ENCODE results near the gene EPM2AIP1. TPM values are rescaled to one million over a fixed set of nuclear protein-coding genes. Genes with fewer than 3 reads are reported as not detected.
"Not testable (repeated sequence)": the region's sequence is repeated elsewhere in the genome, so short reads cannot be mapped to it uniquely, and the experiment has no call there.

The EPM2AIP1 gene
- 12.2 and 18.7 TPM in 2 replicates for total RNA-seq (2022)
- percentile 98 among the genes with signal in this experiment for Bru-seq, nascent RNA
- percentile 98 among the genes with signal in this experiment for BruChase-seq, experiment 1, labeled RNA remaining after a 2-hour chase
- BruChase-seq, experiment 2, labeled RNA remaining after a 6-hour chase = percentile 84 among the genes with signal in this experiment
- long read RNA-seq, full-length matches to known transcripts = 15 of 18 reads
- long read RNA-seq, partial matches to known transcripts = 2 of 18 reads
- long read RNA-seq, other reads (novel, unspliced or antisense) = 1 of 18 reads

DNA sequence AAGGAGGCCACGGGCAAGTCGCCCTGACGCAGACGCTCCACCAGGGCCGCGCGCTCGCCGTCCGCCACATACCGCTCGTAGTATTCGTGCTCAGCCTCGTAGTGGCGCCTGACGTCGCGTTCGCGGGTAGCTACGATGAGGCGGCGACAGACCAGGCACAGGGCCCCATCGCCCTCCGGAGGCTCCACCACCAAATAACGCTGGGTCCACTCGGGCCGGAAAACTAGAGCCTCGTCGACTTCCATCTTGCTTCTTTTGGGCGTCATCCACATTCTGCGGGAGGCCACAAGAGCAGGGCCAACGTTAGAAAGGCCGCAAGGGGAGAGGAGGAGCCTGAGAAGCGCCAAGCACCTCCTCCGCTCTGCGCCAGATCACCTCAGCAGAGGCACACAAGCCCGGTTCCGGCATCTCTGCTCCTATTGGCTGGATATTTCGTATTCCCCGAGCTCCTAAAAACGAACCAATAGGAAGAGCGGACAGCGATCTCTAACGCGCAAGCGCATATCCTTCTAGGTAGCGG lies at the start of gene EPM2AIP1:
EPM2AIP1 (minus strand) TSS at position 326 of the 520 bp plus-strand sequence; CDS start at position 272, 54 bp downstream.
- no peaks in the 10 kb centered on the region; the same call in 1 of the 2 replicates for H3K36me3 ChIP-seq (ENCODE audit: control insufficient read depth, insufficient read depth, low read length)
- DNase-seq = no peak
- POLR2A ChIA-PET = interaction anchor here (0.6 to 1.8 kb wide), 15 partner anchors 13 to 1172 kb away, joined by 3 to 20 read pairs (median 4); partner anchors contain the start of gene TRANK1

DNA sequence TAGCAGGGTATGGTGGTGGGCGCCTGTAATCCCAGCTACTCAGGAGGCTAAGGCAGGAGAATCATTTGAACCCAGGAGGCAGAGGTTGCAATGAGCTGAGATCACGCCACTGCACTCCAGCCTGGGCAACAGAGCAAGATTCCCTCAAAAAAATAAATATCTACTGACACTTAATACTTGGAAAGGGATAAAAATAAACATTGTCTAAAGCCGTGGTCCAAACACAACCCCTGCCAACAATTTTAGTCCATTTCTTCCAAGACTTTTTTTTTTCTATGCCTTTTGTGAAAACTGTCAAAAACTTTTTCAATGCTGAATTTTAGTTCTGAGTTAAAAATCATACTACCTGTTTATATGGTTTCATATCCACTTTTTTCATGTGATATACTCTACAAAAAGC lies 49.8 kb upstream of the EPM2AIP1 start:
- DNase-seq; intact Hi-C loops (cut with micrococcal nuclease; ENCODE audit: unreplicated experiment); CTCF ChIA-PET; POLR2A ChIA-PET; H3K9me3 ChIP-seq; H3K36me3 ChIP-seq (ENCODE audit: control insufficient read depth, insufficient read depth, low read length); H3K27ac Mint-ChIP-seq (ENCODE audit: unreplicated experiment); H3K27me3 ChIP-seq (replicated peaks; ENCODE audit: control insufficient read depth, insufficient read depth, low read length); H3K4me3 ChIP-seq (ENCODE audit: low read depth, low read length); H3K4me3 Mint-ChIP-seq (ENCODE audit: unreplicated experiment); H3K9me3 Mint-ChIP-seq (ENCODE audit: unreplicated experiment); BruUV-seq (replicated peaks); H3K4me1 ChIP-seq; H3K27me3 Mint-ChIP-seq (ENCODE audit: insufficient read depth, unreplicated experiment); H3K4me1 Mint-ChIP-seq (ENCODE audit: low read depth, unreplicated experiment): not testable (repeated sequence)
- H3K36me3 Mint-ChIP-seq (ENCODE audit: insufficient read depth, unreplicated experiment) = peaks cover 44% of the 10 kb centered on the region

More for the DNA sequence above, at the start of gene EPM2AIP1:
- no peak within 1 kb of the TSS for H3K27ac Mint-ChIP-seq (ENCODE audit: unreplicated experiment)
- no peak within 1 kb of the TSS for H3K4me3 Mint-ChIP-seq (ENCODE audit: unreplicated experiment)
- no TSS peak for BruUV-seq (replicated peaks)
- H3K4me1 ChIP-seq = no peaks in the 10 kb centered on the region
- H3K4me1 Mint-ChIP-seq (ENCODE audit: low read depth, unreplicated experiment) = peaks cover 6% of the 10 kb centered on the region
- no peaks in the 10 kb centered on the region for H3K9me3 Mint-ChIP-seq (ENCODE audit: unreplicated experiment)
- H3K27me3 Mint-ChIP-seq (ENCODE audit: insufficient read depth, unreplicated experiment) = no peaks in the 10 kb centered on the region
- H3K27me3 ChIP-seq (replicated peaks; ENCODE audit: control insufficient read depth, insufficient read depth, low read length) = no peaks in the 10 kb centered on the region
- peak within 1 kb of the TSS; percentile 81 for H3K4me3 ChIP-seq (ENCODE audit: low read depth, low read length)
- TF ChIP-seq, protein P1, sequence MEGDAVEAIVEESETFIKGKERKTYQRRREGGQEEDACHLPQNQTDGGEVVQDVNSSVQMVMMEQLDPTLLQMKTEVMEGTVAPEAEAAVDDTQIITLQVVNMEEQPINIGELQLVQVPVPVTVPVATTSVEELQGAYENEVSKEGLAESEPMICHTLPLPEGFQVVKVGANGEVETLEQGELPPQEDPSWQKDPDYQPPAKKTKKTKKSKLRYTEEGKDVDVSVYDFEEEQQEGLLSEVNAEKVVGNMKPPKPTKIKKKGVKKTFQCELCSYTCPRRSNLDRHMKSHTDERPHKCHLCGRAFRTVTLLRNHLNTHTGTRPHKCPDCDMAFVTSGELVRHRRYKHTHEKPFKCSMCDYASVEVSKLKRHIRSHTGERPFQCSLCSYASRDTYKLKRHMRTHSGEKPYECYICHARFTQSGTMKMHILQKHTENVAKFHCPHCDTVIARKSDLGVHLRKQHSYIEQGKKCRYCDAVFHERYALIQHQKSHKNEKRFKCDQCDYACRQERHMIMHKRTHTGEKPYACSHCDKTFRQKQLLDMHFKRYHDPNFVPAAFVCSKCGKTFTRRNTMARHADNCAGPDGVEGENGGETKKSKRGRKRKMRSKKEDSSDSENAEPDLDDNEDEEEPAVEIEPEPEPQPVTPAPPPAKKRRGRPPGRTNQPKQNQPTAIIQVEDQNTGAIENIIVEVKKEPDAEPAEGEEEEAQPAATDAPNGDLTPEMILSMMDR (IDR thresholded peaks at IDR 0.05; ENCODE audit: insufficient read depth in 1 of 2, low read depth in 1 of 2, low read length in 1 of 2, severe bottlenecking in 1 of 2, unreplicated experiment in 1 of 2) = peak; percentile 18 to 40
- intact Hi-C loops (cut with micrococcal nuclease; ENCODE audit: unreplicated experiment) = loop anchor here (1.0 kb wide), 2 partner anchors 28 to 220 kb away; no protein-coding TSS in a partner anchor
- peaks cover 46% of the 10 kb centered on the region for H3K36me3 Mint-ChIP-seq (ENCODE audit: insufficient read depth, unreplicated experiment)
- H3K9me3 ChIP-seq = no peaks in the 10 kb centered on the region
- CTCF ChIA-PET = interaction anchor here (0.7 to 2.3 kb wide), 7 partner anchors 27 to 260 kb away, joined by 3 to 22 read pairs (median 3); no protein-coding TSS in a partner anchor

DNA sequence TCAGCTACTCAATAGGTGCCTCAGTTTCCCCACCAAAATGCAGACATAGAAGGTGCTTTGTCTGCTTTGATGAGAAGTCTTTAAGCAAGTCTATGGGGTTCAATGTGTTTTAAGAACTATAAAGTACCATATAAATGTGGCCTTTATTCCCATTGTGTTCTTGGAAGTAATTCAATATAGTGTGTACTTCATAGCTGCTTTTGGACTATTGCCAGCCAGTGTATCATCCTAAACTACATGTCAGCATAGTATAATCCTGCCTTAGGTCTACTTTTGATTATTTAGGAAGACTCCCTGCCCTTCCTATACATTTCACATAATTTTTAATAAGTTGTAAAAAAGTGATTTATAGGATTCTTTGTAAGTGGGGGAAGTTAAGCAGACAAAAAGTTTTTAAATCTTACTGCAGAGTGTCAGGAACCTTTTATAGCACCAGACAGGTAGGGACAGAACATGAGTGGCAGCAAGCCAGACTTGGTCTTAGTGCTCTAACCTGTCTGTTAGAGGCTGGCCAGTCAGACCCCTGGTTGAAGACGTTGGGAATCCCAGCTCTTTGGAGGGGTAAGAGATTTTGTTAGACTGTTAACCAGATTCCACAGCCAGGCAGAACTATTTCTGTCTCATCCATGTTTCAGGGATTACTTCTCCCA lies 48.7 kb upstream of the EPM2AIP1 start:
- Mint-ChIP-seq H3K4me1 (ENCODE audit: low read depth, unreplicated experiment) (no peaks in the 10 kb centered on the region), H3K27me3 (ENCODE audit: insufficient read depth, unreplicated experiment) (no peaks in the 10 kb centered on the region), H3K27ac (ENCODE audit: unreplicated experiment) (no peak overlapping the region), H3K36me3 (ENCODE audit: insufficient read depth, unreplicated experiment) (peaks cover 38% of the 10 kb centered on the region), H3K4me3 (ENCODE audit: unreplicated experiment) (no peak overlapping the region), H3K9me3 (ENCODE audit: unreplicated experiment) (no peaks in the 10 kb centered on the region)
- H3K27me3 ChIP-seq (replicated peaks; ENCODE audit: control insufficient read depth, insufficient read depth, low read length) = no peaks in the 10 kb centered on the region
- intact Hi-C loops (cut with micrococcal nuclease; ENCODE audit: unreplicated experiment) = no loop called here
- DNase-seq = no peak
- CTCF ChIA-PET = no interaction called here
- no peak overlapping the region for H3K4me3 ChIP-seq (ENCODE audit: low read depth, low read length)
- TF ChIP-seq, protein P1 (IDR thresholded peaks at IDR 0.05; ENCODE audit: insufficient read depth in 1 of 2, low read depth in 1 of 2, low read length in 1 of 2, severe bottlenecking in 1 of 2, unreplicated experiment in 1 of 2) = no peak
- BruUV-seq (replicated peaks) = no TSS peak
- POLR2A ChIA-PET = no interaction called here
- no peaks in the 10 kb centered on the region for H3K9me3 ChIP-seq
- H3K4me1 ChIP-seq = no peaks in the 10 kb centered on the region
- no peaks in the 10 kb centered on the region; the same call in 1 of the 2 replicates for H3K36me3 ChIP-seq (ENCODE audit: control insufficient read depth, insufficient read depth, low read length)
